Measurements from ENCODE around the gene HSD3B7.
"Not testable (repeated sequence)": the region's sequence is repeated elsewhere in the genome, so short reads cannot be mapped to it uniquely, and the experiment has no call there.

Gene HSD3B7

DNA sequence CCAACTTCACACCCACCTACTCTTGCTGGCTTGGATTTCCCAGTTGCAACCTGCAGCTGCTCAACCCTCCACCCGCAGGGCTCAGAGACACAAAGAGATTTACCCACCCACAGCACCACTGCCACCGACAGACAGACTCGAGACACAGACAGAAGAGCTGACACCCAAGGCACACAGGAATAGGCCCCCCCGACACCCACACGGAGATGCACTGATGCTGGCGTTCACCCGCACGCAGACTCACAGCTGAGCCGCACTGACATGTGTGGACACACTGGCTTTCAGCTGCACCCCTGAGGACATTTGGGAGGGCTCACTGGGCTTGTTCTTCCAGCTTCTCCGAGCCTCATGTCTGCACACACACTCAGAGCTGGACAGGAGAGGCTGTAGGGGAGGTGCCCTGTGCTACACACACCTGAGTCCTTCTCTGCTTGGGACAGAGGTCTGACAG is 17.3 kb downstream of the HSD3B7 start:
- no peak for DNase-seq

- DNase-seq = no peak
Measured at GRCh38 chr16:31002862-31003341, 17.9 kb downstream of the HSD3B7 start.

DNA sequence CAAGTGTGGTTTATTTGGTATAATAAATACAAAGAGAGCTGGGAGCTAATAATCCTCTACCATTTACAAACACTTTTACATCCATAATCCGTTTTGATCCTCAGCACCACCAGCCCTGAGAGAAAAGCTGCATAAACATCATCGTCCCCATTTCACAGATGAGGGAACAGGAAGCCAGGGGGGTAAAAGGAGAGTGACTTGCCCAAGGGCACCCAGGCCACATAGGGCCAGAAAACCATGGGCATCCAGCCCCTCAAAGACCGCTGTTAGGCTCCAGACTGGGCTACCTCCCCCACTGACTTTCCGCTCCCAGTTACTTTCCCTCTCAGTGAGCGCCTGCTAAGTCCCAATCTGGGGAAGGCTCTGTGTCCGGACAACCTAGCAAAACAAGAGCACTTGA is 18.7 kb downstream of the HSD3B7 start:
- no peak for DNase-seq

DNA sequence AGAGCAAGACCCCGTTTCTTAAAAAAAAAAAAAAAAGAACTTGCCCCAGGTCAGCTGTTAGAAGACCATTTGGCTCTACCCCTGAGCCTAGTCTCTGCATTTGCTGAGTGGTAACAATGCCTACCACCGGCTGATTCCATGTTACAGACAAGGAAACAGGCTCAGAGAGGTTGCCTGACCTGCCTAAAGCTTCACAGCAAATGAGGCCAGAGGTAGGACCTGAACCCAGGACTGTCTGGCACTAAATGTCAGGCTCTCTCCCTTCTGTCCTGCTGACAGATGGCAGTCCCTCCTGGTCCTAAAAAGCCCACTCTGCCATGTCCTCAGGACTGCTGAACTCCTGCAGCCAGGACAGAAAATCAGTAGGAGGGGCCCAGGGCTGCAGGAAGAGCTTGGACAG is 19.7 kb downstream of the HSD3B7 start:
- no peak for DNase-seq

DNA sequence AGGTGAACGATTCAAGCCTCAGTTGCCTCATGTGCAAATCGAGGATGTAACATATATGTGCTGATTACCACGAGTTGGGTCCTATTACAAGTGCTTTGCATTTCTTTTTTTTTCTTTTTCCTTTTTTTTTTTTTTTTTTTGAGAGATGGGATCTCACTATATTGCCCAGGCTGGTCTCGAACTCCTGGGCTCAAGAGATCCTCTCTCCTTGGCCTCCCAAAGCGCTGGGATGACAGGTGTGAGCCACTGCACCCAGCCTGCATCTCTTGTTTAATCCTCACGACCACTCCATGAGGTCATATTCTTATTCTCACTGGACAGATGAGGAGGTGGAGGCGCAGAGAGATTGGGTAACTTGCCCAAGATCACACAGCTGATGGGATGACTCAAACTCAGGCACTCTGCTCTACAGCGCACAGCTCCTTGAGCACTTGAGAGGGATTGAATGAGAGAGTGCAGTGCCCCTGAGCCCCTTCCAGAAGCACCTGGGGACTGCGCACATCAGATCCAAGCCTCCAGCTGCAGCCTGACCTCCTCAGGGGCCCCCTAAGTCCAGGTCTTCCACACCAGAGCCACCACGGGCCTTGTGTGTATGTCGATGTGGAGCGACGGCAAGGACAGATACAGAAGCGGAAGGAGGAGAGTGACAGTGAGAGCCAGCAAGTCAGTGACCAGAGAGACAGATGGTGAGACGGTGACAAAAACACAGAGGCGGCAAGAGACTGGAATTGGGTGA is 20.5 kb downstream of the HSD3B7 start:
- DNase-seq = no peak

- no peak for DNase-seq
Measured at GRCh38 chr16:31006086-31006385, 21.0 kb downstream of the HSD3B7 start.

- DNase-seq = no peak
Measured at GRCh38 chr16:31006589-31006988, 21.6 kb downstream of the HSD3B7 start.

GRCh38 chr16:31007684-31008083 is 22.7 kb downstream of the HSD3B7 start:
- no peak for DNase-seq

DNA sequence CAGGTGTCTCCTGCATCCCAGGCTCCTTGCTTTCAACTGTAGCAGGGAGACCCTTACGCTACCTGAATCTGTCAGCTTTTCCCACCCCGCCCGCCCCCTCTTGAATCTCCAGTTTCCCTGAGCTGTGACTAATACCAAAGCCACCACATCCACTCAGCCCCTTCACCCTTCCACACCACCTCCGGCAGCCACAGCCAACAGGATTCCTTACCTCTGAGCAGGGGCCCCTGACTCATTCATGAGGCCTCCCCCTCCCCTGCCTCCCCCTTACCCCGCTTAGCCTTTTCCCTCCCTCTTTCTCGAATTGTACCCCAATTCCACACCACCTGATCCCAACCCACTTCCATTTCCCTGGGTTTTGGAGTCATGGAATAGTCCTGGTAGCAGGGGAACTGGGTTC is 23.1 kb downstream of the HSD3B7 start:
- DNase-seq = no peak

DNA sequence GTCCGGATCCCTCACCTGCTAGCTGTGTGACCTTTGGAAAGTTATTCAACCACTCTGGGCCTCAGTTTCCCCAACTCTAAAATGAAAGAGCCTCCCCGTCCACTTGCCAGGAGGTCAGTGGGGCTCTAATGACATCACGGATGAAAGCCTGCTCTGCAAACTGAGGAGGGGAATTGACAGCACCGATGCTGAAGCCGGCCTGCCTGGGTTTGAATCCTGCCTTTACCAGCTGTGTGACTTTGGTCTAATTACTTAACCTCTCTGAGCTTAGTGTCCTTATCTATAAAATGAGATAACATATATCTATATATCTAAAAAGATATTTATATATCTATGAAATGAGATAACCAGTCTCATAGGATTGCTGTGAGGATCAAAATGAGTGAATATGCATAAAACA is 23.5 kb downstream of the HSD3B7 start:
- DNase-seq = no peak

GRCh38 chr16:31009120-31009519 is 24.1 kb downstream of the HSD3B7 start:
- no peak for DNase-seq

DNA sequence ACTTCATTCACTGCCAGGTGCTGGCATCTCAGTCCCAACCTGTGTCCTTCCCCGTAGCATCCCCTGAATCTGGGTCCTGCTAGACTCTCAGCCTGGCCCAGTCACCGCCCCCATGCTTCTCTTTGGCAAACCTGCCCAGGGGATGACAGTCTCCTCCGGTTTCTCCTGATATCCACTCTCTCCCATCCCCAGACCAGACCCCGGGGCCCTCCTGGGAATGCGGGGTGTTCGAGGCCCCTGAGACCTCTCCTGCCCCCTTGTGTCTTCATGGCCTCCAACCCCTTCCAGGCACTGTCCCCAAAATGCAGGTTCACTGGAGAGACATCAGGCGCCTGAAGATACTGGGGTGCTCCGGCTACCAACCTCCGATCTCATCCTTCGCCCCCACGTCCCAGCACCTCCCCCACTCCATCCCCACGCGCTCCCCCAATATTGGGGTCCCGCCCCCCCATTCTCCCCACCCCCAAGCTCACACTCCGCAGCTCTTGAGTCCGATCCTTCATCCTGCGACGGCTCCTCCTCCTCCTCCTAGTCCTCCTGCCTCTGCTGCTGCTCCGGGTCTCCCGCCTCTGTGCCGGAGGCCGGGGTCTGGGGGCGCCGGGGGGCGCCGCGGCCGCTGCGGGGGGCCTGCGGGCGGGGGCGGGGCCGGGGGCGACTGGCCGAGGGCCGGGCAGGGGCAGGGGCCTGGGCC is 25.0 kb downstream of the HSD3B7 start:
- no peak for DNase-seq

DNA sequence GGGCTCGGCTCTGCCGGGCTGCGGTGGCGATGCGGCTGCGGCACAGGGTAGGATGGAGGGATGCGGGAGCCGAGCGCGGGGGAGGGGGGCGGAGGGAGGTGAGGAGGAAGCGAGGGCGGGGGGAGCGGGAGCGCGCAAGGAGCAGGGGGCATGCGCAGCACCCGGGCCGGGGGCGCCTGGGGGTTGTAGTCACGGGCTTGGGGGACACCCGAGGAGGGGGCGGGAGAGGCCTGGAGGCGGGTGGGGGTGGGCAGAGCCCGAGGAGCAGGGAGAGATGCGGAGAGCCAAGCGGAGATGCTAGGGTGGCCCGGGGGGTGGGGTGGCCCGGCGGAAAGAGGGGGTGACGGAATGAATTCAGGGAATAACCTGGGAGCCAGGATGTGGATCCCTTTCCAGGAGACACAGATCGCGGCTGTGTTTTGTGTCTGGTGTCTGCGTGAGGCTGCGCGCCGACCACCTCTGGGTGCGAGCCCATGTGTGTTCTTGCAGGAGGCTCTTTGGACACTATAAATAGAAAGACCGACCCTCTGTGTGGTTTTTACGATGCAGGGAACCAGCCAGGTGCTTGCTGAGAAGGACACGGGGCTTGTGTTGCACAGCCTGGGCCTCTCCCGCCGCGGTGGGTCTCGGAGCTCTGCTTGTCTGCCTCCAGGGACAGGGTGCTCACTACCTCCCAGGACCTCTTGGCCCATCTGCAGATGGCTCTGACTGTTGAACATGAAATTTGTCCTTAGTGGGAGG is 25.7 kb downstream of the HSD3B7 start, which contains the start of gene STX1B:
Gene STX1B, minus strand, starts transcription at position 54 of the 741 bp plus-strand sequence. CDS start 242 bp downstream, outside the sequence.
- no peak for DNase-seq

GRCh38 chr16:31011815-31012214 is 26.8 kb downstream of the HSD3B7 start:
- not testable (repeated sequence) for DNase-seq

- DNase-seq = not testable (repeated sequence)
Measured at GRCh38 chr16:31013292-31013691, 28.3 kb downstream of the HSD3B7 start.

DNA sequence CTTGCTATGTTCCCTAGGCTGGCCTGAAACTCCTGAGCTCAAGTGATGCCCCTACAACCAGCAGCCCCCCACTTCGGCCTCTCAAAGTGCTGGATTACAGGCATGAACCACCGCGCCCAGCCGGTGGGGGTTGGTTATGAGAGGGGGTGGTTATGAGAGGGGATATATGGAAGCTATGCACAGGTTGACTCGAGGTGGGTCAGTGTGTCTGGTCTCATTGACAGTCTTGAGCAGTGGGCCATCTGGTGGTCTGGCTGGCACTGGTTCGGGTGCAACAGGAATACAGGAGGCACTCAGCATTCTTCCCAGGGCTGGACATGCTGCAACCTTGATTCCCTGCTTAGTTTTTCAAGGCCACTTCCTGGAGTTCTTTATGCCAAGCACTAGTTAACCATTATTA is 31.0 kb downstream of the HSD3B7 start:
- no peak for DNase-seq

GRCh38 chr16:31017756-31018155 is 32.7 kb downstream of the HSD3B7 start:
- not testable (repeated sequence) for DNase-seq

GRCh38 chr16:31020536-31020935 is 35.5 kb downstream of the HSD3B7 start:
- no peak for DNase-seq

- no peak for DNase-seq
Measured at GRCh38 chr16:31022544-31023251, 37.7 kb downstream of the HSD3B7 start.

DNA sequence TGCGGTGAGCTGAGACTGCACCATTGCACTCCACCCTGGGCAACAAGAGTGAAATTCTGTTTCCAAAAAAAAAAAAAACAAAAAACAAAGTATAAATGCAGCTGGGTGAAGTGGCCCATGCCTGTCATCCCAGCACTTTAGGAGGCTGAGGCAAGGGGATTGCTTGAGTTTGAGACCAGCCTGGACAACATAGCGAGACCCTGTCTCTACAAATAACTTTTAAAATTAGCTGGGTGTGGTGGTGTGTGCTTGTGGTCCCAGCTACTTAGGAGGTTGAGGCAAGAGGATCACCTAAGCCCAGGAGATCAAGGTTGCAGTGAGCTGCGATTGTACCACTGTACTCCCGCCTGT is 38.2 kb downstream of the HSD3B7 start:
- no peak for DNase-seq

DNA sequence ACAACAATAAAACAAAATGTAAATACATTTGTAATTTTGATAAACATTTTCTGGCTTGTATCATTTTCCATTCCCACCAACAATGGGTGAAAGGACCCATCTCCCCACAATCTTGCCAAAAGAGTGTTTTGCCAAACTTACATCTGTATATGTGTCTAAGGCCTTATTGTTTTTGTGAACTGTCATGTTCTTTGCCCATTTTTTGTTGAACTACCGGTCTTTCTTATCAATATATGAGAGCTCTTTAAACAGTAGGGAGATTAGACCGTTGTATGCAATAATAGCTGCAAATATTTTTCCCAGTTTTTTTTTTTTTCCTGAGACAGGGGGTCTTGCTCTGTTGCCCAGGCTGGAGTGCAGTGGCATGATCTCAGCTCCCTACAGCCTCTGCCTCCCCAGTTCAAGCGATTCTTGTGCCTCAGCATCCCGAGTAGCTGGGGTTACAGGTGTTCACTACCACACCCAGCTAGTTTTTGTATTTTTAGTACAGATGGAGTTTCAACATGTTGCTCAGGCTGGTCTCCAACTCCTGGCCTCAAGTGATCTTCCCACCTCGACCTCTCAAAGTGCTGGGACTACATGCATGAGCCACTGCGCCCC is 38.7 kb downstream of the HSD3B7 start:
- no peak for DNase-seq

- no peak for DNase-seq
Measured at GRCh38 chr16:31025339-31025738, 40.3 kb downstream of the HSD3B7 start.

GRCh38 chr16:31029272-31029671 is 44.3 kb downstream of the HSD3B7 start:
- no peak for DNase-seq
